ENCODE measurements around the gene LAMA3.

DNA sequence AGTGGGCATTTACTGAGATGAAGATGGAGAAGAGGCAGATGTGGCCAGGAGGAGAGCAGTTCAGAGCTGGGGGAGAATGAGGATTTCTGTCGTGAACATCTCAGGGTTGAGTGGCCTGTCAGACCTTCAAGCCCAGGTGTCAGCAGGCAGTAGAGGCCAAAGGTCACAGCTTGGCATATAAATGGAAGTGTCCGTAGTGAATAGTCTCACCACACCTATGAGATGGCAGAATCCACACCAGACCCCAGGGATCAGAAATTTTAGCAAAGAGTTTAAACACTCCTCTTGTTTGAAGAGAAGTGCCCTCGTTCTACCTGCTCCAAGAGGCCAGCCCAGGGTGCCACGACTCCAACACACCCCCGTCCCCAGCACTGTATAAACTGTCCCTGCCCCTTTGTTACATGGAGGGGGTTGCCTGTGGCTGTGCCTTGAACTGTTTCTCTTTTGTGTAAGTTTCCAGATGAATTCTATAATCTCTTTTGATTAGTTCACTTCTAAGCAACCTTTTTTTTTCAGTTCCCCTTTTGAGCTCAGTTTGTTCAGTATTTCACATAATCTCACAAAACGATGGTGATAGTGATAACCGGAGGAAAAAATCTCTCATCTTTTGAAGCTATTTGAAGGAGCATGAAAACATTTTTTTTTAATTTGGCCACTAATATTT is 256.3 kb downstream of the LAMA3 start:
- no peak for TF ChIP-seq CTCF (IDR thresholded peaks at IDR 0.05; ENCODE audit: borderline replicate concordance, extremely low read depth, low read length, poor library complexity, severe bottlenecking)
- no peak for TF ChIP-seq EZH2 (IDR thresholded peaks at IDR 0.05; ENCODE audit: borderline replicate concordance, low read depth, low read length, severe bottlenecking)

Measured in DND-41 (cell line).